ENCODE data around the gene EP300.

EP300 gene

GRCh38 chr22:41070665-41071331 lies 21.6 kb upstream of the EP300 start:
- Histone ChIP-seq H3K9me3 (ENCODE audit: insufficient read depth, low read length, severe bottlenecking) (no peaks in the 10 kb centered on the region), H4K20me1 (ENCODE audit: insufficient read depth, low read length) (no peaks in the 10 kb centered on the region), H3K27me3 (ENCODE audit: insufficient read depth, low read length, poor library complexity) (no peaks in the 10 kb centered on the region), H3K9ac (ENCODE audit: low read depth, low read length) (no peak overlapping the region), H2AFZ (ENCODE audit: low read depth, low read length) (no peak overlapping the region), H3K4me1 (ENCODE audit: insufficient read depth, low read length) (no peaks in the 10 kb centered on the region), H3K4me2 (ENCODE audit: insufficient read depth, low read length) (no peak overlapping the region), H3K36me3 (ENCODE audit: insufficient read depth, low read length) (no peaks in the 10 kb centered on the region), H3K4me3 (ENCODE audit: low read depth in 1 of 2, low read length in 2 of 2) (no peak overlapping the region), H3K27ac (ENCODE audit: low read length) (no peak overlapping the region), H3K79me2 (ENCODE audit: insufficient read depth, low read length) (no peaks in the 10 kb centered on the region)
- no peak for TF ChIP-seq EZH2 (IDR thresholded peaks at IDR 0.05; ENCODE audit: borderline replicate concordance, low read depth, low read length, severe bottlenecking)
- TF ChIP-seq CTCF (IDR thresholded peaks at IDR 0.05; ENCODE audit: borderline replicate concordance, extremely low read depth, low read length, poor library complexity, severe bottlenecking) = no peak
- ATAC-seq (ENCODE audit: insufficient read depth, low read depth) = no peak
- DNase-seq = no peak

GRCh38 chr22:41074061-41074460 lies 18.3 kb upstream of the EP300 start:
- DNase-seq (no peak), ATAC-seq (ENCODE audit: insufficient read depth, low read depth) (no peak)
- H3K4me3 ChIP-seq (ENCODE audit: low read depth in 1 of 2, low read length in 2 of 2) = no peak overlapping the region
- no peak overlapping the region for H3K4me2 ChIP-seq (ENCODE audit: insufficient read depth, low read length)
- no peak for TF ChIP-seq CTCF (IDR thresholded peaks at IDR 0.05; ENCODE audit: borderline replicate concordance, extremely low read depth, low read length, poor library complexity, severe bottlenecking)
- TF ChIP-seq EZH2 (IDR thresholded peaks at IDR 0.05; ENCODE audit: borderline replicate concordance, low read depth, low read length, severe bottlenecking) = no peak
- no peaks in the 10 kb centered on the region for H4K20me1 ChIP-seq (ENCODE audit: insufficient read depth, low read length)
- H3K27me3 ChIP-seq (ENCODE audit: insufficient read depth, low read length, poor library complexity) = no peaks in the 10 kb centered on the region
- no peaks in the 10 kb centered on the region for H3K79me2 ChIP-seq (ENCODE audit: insufficient read depth, low read length)
- H3K27ac ChIP-seq (ENCODE audit: low read length) = no peak overlapping the region
- H3K36me3 ChIP-seq (ENCODE audit: insufficient read depth, low read length) = no peaks in the 10 kb centered on the region
- H3K9me3 ChIP-seq (ENCODE audit: insufficient read depth, low read length, severe bottlenecking) = no peaks in the 10 kb centered on the region
- H3K4me1 ChIP-seq (ENCODE audit: insufficient read depth, low read length) = no peaks in the 10 kb centered on the region
- no peak overlapping the region for H3K9ac ChIP-seq (ENCODE audit: low read depth, low read length)
- H2AFZ ChIP-seq (ENCODE audit: low read depth, low read length) = no peak overlapping the region

- no peaks in the 10 kb centered on the region for H3K4me1 ChIP-seq (ENCODE audit: insufficient read depth, low read length)
- H3K9me3 ChIP-seq (ENCODE audit: insufficient read depth, low read length, severe bottlenecking) = no peaks in the 10 kb centered on the region
- H3K36me3 ChIP-seq (ENCODE audit: insufficient read depth, low read length) = no peaks in the 10 kb centered on the region
- H3K27me3 ChIP-seq (ENCODE audit: insufficient read depth, low read length, poor library complexity) = no peaks in the 10 kb centered on the region
- no peak overlapping the region for H3K27ac ChIP-seq (ENCODE audit: low read length)
- no peak overlapping the region for H3K4me3 ChIP-seq (ENCODE audit: low read depth in 1 of 2, low read length in 2 of 2)
- ATAC-seq (ENCODE audit: insufficient read depth, low read depth) = no peak
- H2AFZ ChIP-seq (ENCODE audit: low read depth, low read length) = no peak overlapping the region
- no peak for DNase-seq
- no peak overlapping the region for H3K4me2 ChIP-seq (ENCODE audit: insufficient read depth, low read length)
- no peak overlapping the region for H3K9ac ChIP-seq (ENCODE audit: low read depth, low read length)
- no peak for TF ChIP-seq EZH2 (IDR thresholded peaks at IDR 0.05; ENCODE audit: borderline replicate concordance, low read depth, low read length, severe bottlenecking)
- no peak for TF ChIP-seq CTCF (IDR thresholded peaks at IDR 0.05; ENCODE audit: borderline replicate concordance, extremely low read depth, low read length, poor library complexity, severe bottlenecking)
- H4K20me1 ChIP-seq (ENCODE audit: insufficient read depth, low read length) = no peaks in the 10 kb centered on the region
- no peaks in the 10 kb centered on the region for H3K79me2 ChIP-seq (ENCODE audit: insufficient read depth, low read length)
Observed at GRCh38 chr22:41074466-41074865, 17.9 kb upstream of the EP300 start.

Data from DND-41 (cell line).